HG02840 (cell line): Measurements from ENCODE around the gene NEK11.

Experiments used
- ATAC-seq: cut with Tn5 transposase; IDR thresholded peaks from one replicate; pipeline ENCODE4 v1.9.1; 2021; ENCODE audit warnings: mild to moderate bottlenecking, moderate library complexity, moderate number of reproducible peaks; ENCODE audit not compliant: unreplicated experiment, low FRiP score

The NEK11 gene

DNA sequence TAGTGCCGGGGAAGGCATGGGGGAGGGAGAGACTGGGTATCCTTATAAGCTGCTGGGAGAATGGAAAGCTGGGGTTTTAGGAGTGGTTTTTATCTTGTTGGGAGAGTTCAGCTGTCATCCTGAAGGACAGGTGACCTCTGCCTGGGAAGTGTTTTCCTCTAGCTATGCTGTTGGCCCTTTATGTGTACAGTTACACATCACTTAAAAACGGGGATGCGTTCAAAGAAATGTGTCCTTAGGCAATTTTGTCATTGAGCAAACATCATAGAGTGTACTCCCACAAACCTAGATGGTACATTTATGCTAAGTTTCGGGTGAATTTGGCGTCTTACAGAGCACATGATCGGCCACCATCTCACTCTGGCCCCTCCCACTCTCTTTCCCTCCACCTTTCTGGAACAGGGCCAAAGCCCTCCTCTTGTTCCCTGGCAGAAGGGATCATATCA is 190.6 kb downstream of the NEK11 start:
- ATAC-seq = no peak

DNA sequence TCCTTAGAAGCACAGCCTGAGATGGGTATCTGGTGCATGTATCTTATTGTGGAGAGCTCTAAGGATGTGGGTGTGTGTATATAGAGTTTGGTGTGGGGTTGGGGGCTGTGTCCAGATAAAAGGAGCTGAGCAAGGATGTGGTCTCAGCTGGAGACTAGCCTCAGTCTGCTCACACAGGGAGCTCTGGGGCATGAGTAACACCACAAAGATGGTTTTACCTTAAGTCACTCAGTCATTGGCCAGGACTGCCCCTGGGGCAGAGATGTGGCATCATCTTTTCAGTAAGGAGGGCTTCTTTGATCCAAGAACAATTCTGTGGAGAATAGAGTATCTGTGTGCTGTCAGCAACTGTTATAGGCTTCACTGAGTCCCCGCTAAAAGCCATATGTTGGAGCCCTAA is 191.5 kb downstream of the NEK11 start:
- no peak for ATAC-seq

DNA sequence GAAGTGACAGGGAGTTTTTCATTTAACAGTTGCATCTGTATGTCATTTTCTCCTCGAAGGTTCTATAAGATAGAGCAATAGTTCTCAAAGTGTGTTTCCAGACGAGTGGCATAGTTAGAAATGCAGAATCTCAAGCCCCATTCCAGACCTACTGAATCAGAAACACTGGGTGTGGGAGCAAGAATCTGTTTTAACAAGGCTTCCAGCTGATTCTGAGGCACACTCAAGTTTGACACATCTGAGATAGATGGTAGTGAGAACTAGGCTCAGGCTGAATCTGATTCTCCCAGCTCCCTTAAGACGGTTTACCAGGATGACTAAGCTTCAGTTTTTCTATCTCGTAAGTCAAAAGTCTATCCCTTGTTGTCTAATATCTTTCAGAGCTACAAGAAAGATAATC is 195.1 kb downstream of the NEK11 start:
- ATAC-seq = no peak

DNA sequence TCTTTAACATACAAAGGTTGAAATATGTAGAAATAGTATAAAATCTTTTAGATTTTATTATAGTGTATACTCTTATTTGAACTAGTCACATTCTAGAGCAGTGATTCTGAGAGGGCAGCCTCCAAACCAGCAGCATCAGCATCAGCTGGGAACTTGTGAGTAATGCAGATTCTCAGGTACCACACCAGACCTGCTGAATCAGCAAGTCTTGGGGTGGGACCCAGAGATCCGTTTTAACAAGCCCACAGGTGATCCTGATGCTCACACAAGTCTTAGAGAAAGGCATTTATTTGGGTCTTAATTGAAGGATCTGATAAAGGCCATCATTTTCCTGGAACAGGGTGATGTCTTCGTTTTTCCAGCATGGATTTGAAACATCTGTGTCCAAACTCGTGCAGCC is 195.9 kb downstream of the NEK11 start:
- ATAC-seq = no peak

DNA sequence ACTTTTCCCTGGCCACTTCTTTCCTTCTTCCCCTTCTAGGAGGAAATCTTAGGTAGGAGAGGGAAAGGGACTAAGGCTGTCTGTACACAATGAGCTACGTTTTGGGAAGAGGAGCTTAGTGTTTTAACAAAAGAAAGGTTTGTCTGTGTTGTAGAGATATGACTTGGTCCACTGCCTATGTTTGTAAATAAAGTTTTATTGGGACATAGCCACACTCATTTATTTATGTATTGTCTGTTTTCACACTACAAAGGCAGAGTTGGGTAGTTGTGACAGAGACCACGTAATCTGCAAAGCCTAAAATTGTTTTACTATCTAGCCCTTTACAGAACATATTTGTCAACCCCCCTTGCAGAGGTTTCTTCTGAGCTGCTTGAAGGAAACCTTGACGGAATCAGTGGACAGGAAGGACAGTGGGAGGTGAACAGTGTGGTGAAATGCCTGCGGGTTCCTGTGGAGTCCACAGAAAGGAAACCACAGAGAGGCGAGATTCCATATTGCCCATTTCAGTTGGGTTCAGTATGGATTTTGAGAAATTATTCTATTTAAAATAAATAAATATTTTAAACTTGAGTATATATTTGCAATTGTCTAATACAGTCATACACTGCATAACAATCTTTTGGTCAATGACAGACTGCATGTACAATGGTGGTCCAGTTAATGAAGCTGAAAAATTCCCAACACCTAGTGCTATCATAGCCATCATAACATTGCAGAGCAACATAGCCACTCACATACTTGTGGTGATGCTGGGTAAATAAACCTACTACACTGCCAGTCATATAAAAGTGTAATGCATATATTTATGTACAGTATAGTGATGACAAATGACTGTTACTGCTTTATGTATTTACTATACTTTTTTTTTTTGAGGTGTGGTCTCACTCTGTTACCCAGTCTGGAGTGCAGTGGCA is 197.0 kb downstream of the NEK11 start:
- no peak for ATAC-seq

DNA sequence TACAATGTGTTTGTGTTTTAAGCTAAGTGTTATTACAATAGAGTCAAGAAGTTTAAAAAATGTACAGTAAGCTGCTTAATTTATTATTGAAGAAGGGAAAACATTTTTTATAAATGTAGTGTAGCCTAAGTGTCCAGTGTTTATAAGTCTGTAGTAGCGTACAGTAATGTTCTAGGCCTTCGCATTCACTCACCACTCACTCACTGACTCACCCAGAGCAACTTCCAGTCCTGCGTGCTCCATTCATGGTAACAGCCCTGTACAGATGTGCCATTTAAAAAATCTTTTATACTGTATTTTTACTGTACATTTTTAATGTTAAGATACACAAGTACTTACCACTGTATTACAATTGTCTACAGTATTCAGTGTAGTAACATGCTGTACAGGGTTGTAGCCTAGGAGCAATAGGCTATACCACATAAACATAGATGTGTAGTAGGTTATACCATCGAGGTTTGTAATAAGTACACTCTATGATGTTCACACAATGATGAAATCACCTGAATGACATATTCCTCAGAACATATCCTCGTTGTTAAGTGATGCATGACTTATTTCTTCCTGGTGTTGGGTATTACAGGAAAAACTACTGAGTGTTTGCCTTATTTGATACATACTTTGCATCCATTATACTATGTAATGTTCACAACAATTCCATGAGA is 198.3 kb downstream of the NEK11 start:
- no peak for ATAC-seq

DNA sequence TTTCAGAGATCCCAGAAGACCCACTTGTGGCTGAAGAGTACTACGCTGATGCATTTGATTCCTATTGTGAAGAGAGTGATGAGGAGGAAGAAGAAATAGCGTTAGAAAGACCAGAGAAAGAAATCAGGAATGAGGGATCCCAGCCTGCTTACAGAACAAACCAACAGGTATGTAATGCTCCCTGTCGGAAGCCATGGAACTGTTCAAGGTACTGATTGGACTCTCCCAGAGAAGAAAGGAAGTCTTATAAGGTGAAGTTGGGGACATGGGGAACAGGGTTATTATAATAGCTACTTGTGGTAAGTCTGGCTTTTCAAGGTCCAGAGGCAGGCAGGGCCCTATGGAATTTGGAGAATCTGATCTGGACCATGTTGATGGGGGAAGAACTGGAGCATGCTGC is 201.8 kb downstream of the NEK11 start:
- ATAC-seq = no peak

DNA sequence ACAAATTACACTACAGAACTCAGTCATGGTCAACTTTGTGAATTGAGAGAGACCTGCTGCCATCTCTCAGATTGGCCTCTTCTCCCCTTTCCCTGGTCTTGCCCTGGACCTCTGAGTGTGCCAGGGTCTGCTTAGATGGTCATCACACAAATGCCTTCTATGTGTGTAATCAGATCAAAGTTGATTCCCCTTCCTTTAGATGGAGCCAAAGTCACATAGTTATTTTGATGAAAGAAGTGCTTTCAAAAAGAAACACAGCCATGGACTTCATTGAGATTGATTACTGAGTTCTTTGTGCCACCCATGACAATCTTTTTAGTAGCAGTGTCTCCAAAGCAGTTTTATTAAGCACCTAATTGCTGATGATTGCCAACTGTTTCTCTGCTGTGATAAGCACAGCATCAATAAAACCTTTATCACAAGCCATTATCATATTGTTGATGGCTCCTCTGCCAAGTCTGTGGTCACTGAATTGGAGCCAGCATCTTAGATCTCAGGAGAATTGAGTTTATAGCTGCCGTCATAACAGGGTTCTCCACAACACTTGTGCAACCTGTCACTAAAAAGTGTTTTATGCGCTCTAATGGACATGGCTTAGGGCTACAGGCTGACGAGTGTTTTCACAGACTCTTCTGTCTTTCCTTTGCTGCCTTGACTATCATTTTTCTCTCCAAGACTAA is 205.2 kb downstream of the NEK11 start:
- no peak for ATAC-seq

DNA sequence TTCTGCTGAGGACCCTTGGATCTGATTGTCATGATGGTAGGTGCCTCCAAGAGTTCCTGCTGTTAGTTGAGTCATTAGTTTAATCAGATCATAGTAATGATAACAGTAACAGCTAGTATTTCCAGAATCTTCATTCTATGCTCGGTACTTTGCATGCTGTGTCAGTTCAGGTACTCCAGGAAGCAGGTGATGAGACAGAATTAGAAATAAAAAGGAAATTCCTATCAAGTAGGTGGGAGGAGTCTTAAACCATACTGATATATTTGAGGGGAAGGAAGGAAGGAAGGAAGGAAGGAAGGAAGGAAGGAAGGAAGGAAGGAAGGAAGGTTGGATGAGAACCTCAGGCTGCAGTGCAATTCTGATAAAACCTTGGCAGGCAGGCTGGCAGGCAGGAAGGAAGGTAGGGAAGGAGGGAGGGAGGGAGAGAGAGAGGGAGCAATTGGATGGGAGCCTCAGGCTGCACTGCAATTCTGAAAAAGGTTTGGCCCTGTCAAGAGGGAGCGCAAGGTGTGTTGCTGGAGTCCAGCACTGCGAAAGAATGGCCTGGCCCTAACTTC is 206.1 kb downstream of the NEK11 start:
- ATAC-seq = no peak

DNA sequence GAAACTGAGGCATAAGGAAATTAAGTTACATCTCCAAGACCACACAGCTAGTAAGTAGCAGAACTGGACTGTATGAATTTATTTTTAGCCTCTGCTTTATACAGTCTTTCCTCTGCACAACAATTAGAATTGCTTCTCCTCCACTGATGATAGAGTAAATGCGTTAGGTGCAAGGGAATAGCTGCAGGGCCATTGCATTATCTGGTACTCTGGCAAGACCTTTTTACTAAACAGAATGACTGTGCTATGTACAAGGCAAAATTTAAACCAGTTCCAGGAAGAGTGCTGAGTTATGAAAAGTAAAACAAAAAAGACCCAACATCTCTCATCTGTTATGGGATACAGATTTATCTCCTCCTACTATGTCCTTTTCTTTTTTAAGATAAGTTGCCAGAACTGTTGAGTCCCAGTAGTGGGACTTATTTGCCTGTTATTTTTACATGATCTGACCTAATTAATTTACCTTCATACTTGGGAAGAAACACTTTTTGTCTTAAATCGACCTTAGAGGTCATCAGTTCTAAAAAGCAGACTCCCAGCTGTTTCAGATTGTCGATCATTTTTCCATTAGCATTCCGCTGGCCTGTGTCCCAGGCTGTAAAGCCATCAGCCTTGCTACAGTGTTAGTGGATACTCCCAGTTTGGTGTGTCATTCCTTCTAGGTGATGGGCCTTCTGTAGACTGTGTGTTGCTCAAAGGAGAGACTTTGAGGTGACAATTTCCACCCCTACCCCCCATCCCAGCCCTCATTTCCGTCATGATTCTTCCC is 207.4 kb downstream of the NEK11 start:
- no peak for ATAC-seq

DNA sequence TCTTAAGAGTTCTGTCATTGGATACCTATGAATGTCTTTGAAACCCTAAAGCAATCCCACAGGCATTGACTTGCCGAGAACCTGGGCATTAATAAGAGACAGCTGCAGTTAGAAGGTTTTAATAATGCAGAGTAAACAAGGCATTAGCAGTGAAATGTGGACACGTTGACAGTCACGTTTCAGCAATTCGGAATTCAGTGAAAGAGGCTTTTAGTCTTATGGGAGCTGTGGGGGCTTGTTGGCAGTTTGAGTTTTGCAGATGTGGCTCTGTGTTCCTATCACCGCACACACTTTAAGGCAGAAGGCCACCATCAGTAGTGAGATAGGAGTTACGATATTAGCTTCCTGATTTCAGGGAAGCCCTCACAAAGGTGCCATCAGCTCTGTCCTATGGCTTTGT is 209.7 kb downstream of the NEK11 start:
- no peak for ATAC-seq

DNA sequence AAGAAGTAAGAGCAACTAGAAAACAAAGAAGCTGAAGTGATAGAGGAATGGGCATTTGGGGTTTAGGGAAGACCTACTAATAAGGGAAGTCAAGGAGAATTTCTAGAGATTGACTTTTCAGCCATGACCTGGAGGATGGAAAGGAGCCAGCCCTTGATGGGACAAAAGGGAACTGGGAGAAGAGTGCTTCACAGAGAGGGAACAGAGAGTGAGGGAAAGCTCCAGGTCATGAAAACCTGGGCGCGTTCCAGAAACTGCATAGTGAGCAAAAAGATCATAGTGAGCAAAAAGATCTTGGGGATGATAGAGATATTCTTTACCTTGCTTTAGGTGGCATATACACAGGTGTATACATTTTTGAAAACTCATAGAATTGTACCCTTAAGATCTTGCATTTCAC is 211.8 kb downstream of the NEK11 start:
- no peak for ATAC-seq

DNA sequence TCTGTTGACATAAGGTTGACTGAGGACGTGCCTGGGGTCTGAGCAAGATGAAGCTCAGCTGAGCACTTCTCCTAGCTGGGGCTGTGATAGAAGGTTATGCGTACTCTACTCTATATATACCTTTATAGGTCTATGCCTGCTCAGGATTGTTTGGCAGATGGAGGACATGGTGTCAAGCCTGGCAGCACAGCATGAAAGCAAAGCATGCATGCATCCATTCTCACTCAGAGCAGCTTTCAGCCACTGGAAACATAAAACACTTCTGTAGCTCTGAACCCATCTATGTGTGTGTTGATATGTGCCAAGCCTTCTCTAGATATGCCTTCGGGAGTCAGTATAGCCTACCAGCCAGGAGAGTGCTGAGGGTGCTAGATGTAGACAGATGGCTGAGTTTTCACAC is 212.6 kb downstream of the NEK11 start:
- ATAC-seq = no peak

DNA sequence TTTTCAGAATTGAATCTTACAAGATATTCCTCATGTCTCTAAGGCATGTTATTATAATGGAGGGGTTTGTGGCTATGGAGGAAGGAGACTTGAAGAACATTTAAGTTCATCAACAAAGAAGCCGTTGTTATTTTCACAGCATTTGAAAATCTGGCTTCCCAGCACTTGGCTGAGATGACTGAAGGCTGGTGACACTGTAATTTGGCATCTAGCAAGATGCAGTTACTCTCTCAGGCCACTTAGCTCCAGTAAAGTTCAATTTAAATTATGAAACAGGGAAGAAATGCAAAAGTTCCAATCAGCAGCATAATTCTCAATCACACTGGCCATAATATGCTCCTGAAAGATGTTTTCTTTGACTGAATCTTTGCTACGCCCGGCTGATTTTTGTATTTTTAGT is 215.5 kb downstream of the NEK11 start:
- no peak for ATAC-seq

DNA sequence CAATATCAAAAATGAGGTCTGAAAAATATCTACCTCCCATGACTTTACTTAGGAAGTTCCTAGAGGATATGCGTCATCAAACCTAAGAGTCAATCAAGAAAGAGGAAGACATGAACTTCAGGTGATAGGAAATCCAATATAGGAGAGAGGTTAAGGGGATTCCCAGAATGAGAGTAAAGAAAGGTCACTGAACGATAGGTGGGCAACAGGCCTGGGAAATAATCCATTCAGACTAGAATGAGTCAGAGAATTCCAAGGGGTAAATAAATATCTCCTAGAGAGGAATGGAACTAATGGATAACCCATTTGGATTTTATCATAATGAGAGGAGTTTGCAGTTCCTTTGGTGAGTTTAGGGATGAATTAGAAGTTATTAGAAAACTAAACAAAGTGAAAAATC is 223.8 kb downstream of the NEK11 start:
- no peak for ATAC-seq

DNA sequence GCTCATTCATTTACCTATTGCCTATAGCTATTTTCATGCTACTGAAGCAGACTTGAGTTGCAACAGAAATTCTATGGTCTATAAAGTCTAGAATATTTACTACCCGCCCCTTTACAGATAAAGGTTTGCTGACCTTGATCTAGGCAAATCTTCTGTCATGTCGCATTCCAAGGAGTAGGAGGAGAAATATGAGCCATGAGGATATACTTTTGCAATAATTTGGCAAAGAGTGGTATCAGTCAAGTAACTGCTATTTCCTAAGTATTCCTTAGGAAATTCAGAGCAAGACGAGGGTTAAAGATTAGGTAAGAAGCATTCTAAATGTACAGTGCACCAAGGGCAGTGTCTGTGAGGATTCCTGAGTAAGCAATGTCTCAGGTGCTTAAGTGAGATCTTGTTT is 233.8 kb downstream of the NEK11 start:
- ATAC-seq = no peak

DNA sequence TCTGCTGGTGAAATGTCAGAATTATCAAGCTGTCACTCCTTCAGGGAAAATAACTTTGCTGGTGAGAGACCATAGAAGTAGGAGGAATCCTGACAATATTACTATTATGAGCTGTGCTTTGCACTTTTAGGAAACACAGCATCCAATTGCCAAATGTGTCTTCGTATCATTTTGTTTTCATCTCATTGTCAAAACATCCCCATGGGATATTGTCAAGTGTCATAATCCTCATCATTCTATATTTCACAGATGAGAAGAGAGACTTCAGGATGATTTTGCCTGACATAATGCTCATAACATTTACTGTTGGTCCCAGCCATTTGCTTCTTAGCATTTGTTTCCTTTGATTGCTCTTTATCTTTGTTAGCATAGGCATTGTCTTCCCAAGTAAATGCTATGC is 234.4 kb downstream of the NEK11 start:
- ATAC-seq = no peak

DNA sequence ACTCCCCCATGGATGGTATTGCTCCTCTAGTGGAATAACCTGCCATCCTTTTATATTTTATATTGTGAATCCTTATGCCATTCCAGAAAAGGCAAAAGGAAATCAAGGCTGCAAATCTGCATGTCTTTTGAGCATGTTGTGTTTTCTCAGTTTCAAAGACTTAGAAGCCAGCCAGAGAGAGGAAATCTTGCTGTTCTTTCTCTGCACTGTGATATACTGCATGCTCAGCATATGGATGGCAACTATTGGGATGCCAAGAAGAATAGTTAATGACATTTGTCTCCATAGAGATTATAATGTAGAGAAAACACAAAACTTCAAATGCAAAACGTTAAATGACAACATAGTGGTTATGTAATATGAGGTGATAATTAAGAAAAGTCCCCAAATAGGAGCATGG is 248.9 kb downstream of the NEK11 start:
- ATAC-seq = no peak

DNA sequence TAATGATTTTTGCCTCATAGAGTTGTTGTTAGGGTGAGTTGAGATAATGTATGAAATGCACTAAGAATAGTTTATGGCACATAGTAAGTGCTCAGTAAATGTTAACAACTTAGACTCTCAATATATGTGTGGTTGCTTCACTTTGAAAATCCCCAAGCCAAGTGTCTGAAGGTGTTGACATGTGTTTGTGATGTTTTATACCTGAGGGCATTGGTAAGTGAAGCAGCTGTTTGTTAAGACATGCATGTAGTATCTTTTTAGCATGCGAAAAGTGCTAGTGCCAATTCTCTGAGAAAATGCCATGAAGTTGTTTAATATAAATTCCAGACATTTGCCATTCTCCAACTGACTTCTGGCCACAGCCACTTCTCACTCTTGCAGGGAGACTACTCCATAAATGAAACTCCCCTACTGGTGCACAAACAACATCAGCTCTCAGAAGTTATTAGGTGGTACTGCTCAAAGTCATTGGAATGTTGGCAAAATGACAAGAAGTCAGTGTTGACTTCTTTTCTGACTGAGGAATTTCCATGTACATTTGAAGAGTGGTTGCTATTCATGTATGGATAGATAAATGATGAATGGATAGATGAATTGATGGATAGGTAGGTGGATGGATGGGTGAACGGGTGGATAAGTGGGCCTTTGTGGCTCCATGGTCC is 251.3 kb downstream of the NEK11 start:
- no peak for ATAC-seq

DNA sequence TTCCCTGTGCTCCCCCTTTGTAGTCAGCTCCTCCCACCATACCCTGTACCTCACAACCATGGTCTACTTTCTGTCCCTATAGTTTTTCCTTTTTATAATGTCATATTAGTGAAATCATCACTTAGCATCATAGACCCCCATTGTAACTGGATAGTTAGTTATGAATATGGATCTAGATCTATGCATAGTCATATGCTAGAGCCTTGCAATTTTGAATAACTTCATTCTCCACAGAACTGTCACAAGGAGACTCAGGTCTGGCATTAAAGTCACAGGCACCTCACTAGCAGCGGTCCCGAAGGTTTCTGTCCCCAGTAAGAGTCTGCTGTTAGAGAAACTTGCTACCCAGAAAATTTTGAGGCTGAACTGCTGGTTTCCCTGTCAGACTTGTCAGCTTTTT is 252.9 kb downstream of the NEK11 start:
- ATAC-seq = no peak
